Esophagus (tissue), 2 donors: ENCODE data around the gene NUDT16. TPM values are rescaled to one million over a fixed set of nuclear protein-coding genes. Genes with fewer than 3 reads are reported as not detected.
"Not testable (repeated sequence)": the region's sequence is repeated elsewhere in the genome, so short reads cannot be mapped to it uniquely, and the experiment has no call there.

ENCODE experiments used
- H3K27ac ChIP-seq, 2 donors: one replicate each; pipeline ENCODE4 v1.5.1; 2013; ENCODE audit warnings: low read depth in 2 of 2, mild to moderate bottlenecking in 2 of 2, inconsistent platforms in 1 of 2, low read length in 1 of 2, moderate library complexity in 1 of 2
- H3K27me3 ChIP-seq, 2 donors: one replicate each; pipeline ENCODE4 v1.6.1; 2013; ENCODE audit warnings: low read length in 2 of 2, control low read depth in 1 of 2, mild to moderate bottlenecking in 1 of 2; ENCODE audit not compliant: insufficient read depth in 2 of 2, control insufficient read depth in 1 of 2
- H3K36me3 ChIP-seq, 2 donors: one replicate each; pipeline ENCODE4 v1.6.1; 2013; ENCODE audit warnings: low read length in 1 of 2; ENCODE audit not compliant: control insufficient read depth in 2 of 2, insufficient read depth in 2 of 2
- H3K4me1 ChIP-seq, 2 donors: one replicate each; pipeline ENCODE4 v1.6.1; 2013; ENCODE audit warnings: low read length in 1 of 2; ENCODE audit not compliant: control insufficient read depth in 2 of 2, insufficient read depth in 2 of 2
- H3K4me3 ChIP-seq, 2 donors: one replicate each; pipeline ENCODE4 v1.5.1; 2013; ENCODE audit warnings: low read length in 2 of 2, mild to moderate bottlenecking in 2 of 2, low read depth in 1 of 2, moderate library complexity in 1 of 2
- H3K9me3 ChIP-seq, 2 donors: one replicate each; pipeline ENCODE4 v1.6.1; 2013; ENCODE audit warnings: mild to moderate bottlenecking in 2 of 2, low read depth in 1 of 2, low read length in 1 of 2, moderate library complexity in 1 of 2; ENCODE audit not compliant: control insufficient read depth in 2 of 2, insufficient read depth in 1 of 2
- WGBS, 2 donors: extraction: QIAGEN DNeasy Blood & Tissue Kit; methylation state at CpG; one replicate each; pipeline ENCODE4 v1.1.7; 2013; 5-methylcytosine and 5-hydroxymethylcytosine counted together
- polyA plus RNA-seq, 2 donors: library from polyadenylated mRNA; stranded (reverse); fragments of 200-250 nt; gene quantifications; one replicate each; pipeline ENCODE4 v1.2.3, GENCODE V29; 2013
- donor health status: healthy with polysubstance abuse.
- donor health status: Bipolar disorder and iron deficiency.

Gene NUDT16
- polyA plus RNA-seq, 2 donors: 6.8 to 7.7 TPM

- no peak overlapping the region for H3K4me3 ChIP-seq
- no peaks in the 10 kb centered on the region for H3K27me3 ChIP-seq
- H3K27ac ChIP-seq: no peak overlapping the region
- no peaks in the 10 kb centered on the region for H3K36me3 ChIP-seq
- WGBS, 2 donors: 91 to 93% methylated on average over 5 of the region's 5 CpGs
- no peaks in the 10 kb centered on the region for H3K4me1 ChIP-seq
- no peaks in the 10 kb centered on the region for H3K9me3 ChIP-seq
These were observed 25.5 kb upstream of the NUDT16 start for GRCh38 chr3:131356006-131356595.

- H3K27me3 ChIP-seq: no peaks in the 10 kb centered on the region
- no peak overlapping the region for H3K4me3 ChIP-seq
- H3K9me3 ChIP-seq: no peaks in the 10 kb centered on the region
- WGBS, 2 donors: 94 to 98% methylated on average over 1 of the region's 1 CpG
- peaks cover 0 to 7% of the 10 kb centered on the region in 2 donors for H3K4me1 ChIP-seq
- H3K27ac ChIP-seq: no peak overlapping the region
- H3K36me3 ChIP-seq: no peaks in the 10 kb centered on the region
These were observed 24.3 kb upstream of the NUDT16 start for GRCh38 chr3:131357275-131357674.

DNA sequence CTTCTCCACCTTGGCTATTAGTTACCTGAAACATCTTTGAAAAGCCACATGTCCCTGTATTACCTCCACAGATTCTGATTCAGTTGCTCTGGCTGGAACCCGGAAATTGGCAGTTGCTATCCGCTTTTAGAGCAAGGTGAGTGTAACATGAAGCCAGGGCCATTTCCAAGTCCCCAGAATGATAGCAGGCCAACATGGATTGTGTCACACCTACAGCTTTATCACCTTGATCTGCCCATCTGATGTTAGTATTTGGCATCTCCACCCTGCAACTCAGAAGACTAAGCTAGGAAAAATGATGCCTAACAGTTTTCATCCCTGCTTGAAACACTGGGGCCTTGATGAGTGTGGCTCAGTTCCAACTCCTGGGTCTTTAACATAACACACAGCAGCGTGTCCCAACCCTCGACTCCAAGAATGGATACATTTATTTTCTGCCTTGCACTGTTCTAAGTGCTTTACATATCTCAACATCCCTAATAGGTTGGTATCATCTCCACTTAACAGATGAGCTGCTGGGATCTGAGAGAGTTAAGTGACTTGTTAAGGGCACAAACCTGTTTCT lies 21.3 kb upstream of the NUDT16 start:
- Histone ChIP-seq H3K27ac (no peak overlapping the region), H3K36me3 (no peaks in the 10 kb centered on the region), H3K4me3 (no peak overlapping the region), H3K9me3 (no peaks in the 10 kb centered on the region), H3K4me1 (peaks cover 0 to 8% of the 10 kb centered on the region in 2 donors), H3K27me3 (no peaks in the 10 kb centered on the region)
- 85 to 90% methylated on average over 4 of the region's 4 CpGs for WGBS, 2 donors

GRCh38 chr3:131361066-131361463 lies 20.5 kb upstream of the NUDT16 start:
- H3K27ac ChIP-seq, H3K4me3 ChIP-seq, H3K4me1 ChIP-seq, H3K9me3 ChIP-seq, H3K27me3 ChIP-seq, H3K36me3 ChIP-seq: not testable (repeated sequence)
- WGBS, 2 donors: 85 to 87% methylated on average over 7 of the region's 7 CpGs

GRCh38 chr3:131361464-131362421 lies 19.8 kb upstream of the NUDT16 start:
- Histone ChIP-seq H3K27me3 (no peaks in the 10 kb centered on the region), H3K4me3 (peak overlapping the region; percentile 48 to 51), H3K9me3 (no peaks in the 10 kb centered on the region), H3K36me3 (no peaks in the 10 kb centered on the region), H3K27ac (peak overlapping the region; percentile 24 to 40), H3K4me1 (peaks cover 0 to 8% of the 10 kb centered on the region in 2 donors)
- WGBS, 2 donors: 6 to 9% methylated on average over 59 to 64 of the region's 64 CpGs

GRCh38 chr3:131363275-131363674 lies 18.3 kb upstream of the NUDT16 start:
- Histone ChIP-seq H3K27me3 (no peaks in the 10 kb centered on the region), H3K36me3 (no peaks in the 10 kb centered on the region), H3K4me1 (peaks cover 0 to 8% of the 10 kb centered on the region in 2 donors), H3K9me3 (no peaks in the 10 kb centered on the region), H3K27ac (no peak overlapping the region), H3K4me3 (no peak overlapping the region)
- 68 to 86% methylated on average over 3 of the region's 3 CpGs for WGBS, 2 donors

- 73 to 76% methylated on average over 10 of the region's 10 CpGs for WGBS, 2 donors
- H3K27ac ChIP-seq: no peak overlapping the region
These were observed 10.5 kb upstream of the NUDT16 start for GRCh38 chr3:131370935-131371687.

DNA sequence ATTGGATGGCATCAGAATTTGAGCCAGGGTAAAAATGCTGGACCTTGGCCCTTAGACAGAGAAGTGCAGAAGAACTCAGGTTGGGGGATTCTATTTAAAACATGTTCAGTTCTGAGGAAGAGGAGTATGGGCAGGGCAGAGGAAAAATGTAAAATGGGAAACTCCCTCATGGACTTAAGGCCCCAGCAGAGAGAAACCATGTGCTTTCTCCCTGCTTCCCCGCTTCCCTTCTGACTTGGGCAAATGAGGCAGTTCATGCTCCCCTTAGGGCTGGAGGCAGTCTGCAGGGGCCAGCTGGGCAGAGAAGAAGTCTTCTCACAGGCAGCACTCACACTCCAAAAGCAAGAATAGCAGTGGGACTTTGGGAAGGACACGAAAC lies 9.9 kb upstream of the NUDT16 start:
- H3K27ac ChIP-seq: no peak overlapping the region
- no peaks in the 10 kb centered on the region for H3K27me3 ChIP-seq
- no peaks in the 10 kb centered on the region for H3K9me3 ChIP-seq
- 87 to 89% methylated on average over 2 of the region's 2 CpGs for WGBS, 2 donors
- peaks cover 0 to 2% of the 10 kb centered on the region in 2 donors for H3K4me1 ChIP-seq
- no peak overlapping the region for H3K4me3 ChIP-seq
- H3K36me3 ChIP-seq: peaks cover 0 to 3% of the 10 kb centered on the region in 2 donors

More at GRCh38 chr3:131370935-131371687, 10.5 kb upstream of the NUDT16 start:
- H3K36me3 ChIP-seq: peaks cover 0 to 3% of the 10 kb centered on the region in 2 donors
- H3K4me1 ChIP-seq: peaks cover 0 to 2% of the 10 kb centered on the region in 2 donors
- no peaks in the 10 kb centered on the region for H3K9me3 ChIP-seq
- H3K27me3 ChIP-seq: no peaks in the 10 kb centered on the region
- no peak overlapping the region for H3K4me3 ChIP-seq

DNA sequence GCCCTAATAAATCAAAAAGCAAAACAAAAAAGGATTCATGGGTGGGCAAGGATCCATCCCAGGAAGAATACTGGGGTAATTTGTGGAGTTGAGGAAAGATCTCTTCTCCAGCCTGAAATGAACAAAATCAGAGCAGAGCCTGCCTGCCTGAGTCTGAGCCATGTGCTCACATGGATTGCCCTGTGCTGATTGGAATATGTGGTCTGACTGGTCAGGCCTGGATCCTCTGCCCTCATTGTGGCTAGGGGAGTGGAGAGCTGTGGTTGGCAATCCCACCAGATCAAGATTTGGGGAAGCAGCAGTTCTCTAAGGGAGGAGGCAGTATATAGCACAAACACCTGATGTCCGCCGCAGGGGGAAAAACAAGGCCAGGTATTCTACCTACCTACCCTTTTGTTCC lies 6.8 kb upstream of the NUDT16 start:
- H3K4me3 ChIP-seq: no peak overlapping the region
- no peaks in the 10 kb centered on the region for H3K9me3 ChIP-seq
- H3K27me3 ChIP-seq: no peaks in the 10 kb centered on the region
- H3K27ac ChIP-seq: no peak overlapping the region
- peaks cover 0 to 3% of the 10 kb centered on the region in 2 donors for H3K36me3 ChIP-seq
- WGBS, 2 donors: 95 to 100% methylated on average over 2 of the region's 2 CpGs
- peaks cover 0 to 2% of the 10 kb centered on the region in 2 donors for H3K4me1 ChIP-seq
